HEK293T (cell line): Measurements from ENCODE around the gene GNAL.

ENCODE experiments used
- CTBP1 ChIP-seq: fragments of 450-650 bp; IDR thresholded peaks from 2 replicates; pipeline ENCODE4 v1.6.1; 2016; ENCODE audit warnings: borderline replicate concordance
- FOXK2 ChIP-seq: fragments of 450-650 bp; IDR thresholded peaks from 2 replicates; pipeline ENCODE4 v1.6.1; 2016; ENCODE audit warnings: mild to moderate bottlenecking
- HDGF ChIP-seq: fragments of 450-650 bp; IDR thresholded peaks from 2 replicates; pipeline ENCODE4 v1.6.1; 2017; ENCODE audit warnings: antibody characterized with exemption, borderline replicate concordance
- SP1 ChIP-seq: fragments of 450-650 bp; IDR thresholded peaks from 2 replicates; pipeline ENCODE4 v1.6.1; 2017
- TARDBP ChIP-seq: fragments of 450-650 bp; IDR thresholded peaks from 2 replicates; pipeline ENCODE4 v1.6.1; 2016
- ZNF384 ChIP-seq: fragments of 450-650 bp; IDR thresholded peaks from 2 replicates; pipeline ENCODE4 v1.6.1; 2016

- TF ChIP-seq CTBP1 (no peak), HDGF (no peak), SP1 (no peak), FOXK2 (no peak), ZNF384 (no peak), TARDBP (no peak)
Measured at GRCh38 chr18:11909061-11909455, 220.0 kb downstream of the GNAL start.
